GM12878 (cell line): ENCODE data around the gene REXO1. TPM values are rescaled to one million over a fixed set of nuclear protein-coding genes. Genes with fewer than 3 reads are reported as not detected.
A peak's percentile ranks its signal among the peaks of the same experiment; 100 is the strongest.

Experiments
- ATAC-seq: fragments of 200-7000 bp; cut with Tn5 transposase; 3 replicates; pipeline ENCODE4 v1.9.1; 2020; ENCODE audit warnings: mild to moderate bottlenecking, moderate library complexity
- BruUV-seq: library from RNA; stranded (reverse); fragments of 400-500 nt; replicated peaks from 2 replicates; lab custom pipeline; 2021; lab: Mats Ljungman, UMichigan
- CTCF ChIA-PET: fragments of 300-600 bp; sonication (Branson Sonifier 250); formaldehyde crosslinking; extraction: SDS; loops from one replicate; lab custom pipeline; 2021; ENCODE audit warnings: inconsistent platforms; lab: Yijun Ruan, JAX
- POLR2A ChIA-PET: fragments of 350-600 bp; formaldehyde crosslinking; extraction: SDS; loops from one replicate; lab custom pipeline; 2021; ENCODE audit warnings: inconsistent platforms; lab: Charles Lee
- RAD21 ChIA-PET: fragments of 300-600 bp; sonication (Branson Sonifier 250); formaldehyde crosslinking; loops from one replicate; lab custom pipeline; 2023; ENCODE audit warnings: antibody characterized with exemption; ENCODE audit not compliant: unreplicated experiment; lab: Charles Lee
- SMC1A ChIA-PET: fragments of 300-600 bp; sonication (Branson Sonifier 250); formaldehyde crosslinking; loops from one replicate; lab custom pipeline; 2023; ENCODE audit not compliant: unreplicated experiment, uncharacterized antibody; lab: Charles Lee
- DNase-seq: peaks from one replicate; pipeline ENCODE4 v3.0.0-alpha.2; 2011; ENCODE audit warnings: low read depth, low spot score
- FAIRE-seq: peaks from 3 replicates; lab custom pipeline; 2011; peaks lifted over from hg19 to GRCh38; lab: Jason Lieb, UNC
- H2AFZ ChIP-seq: 2 replicates; pipeline ENCODE4 v1.6.0; 2011; ENCODE audit warnings: low read depth, low read length, control low read depth; ENCODE audit not compliant: control insufficient read depth
- H3K27ac ChIP-seq: 2 replicates; pipeline ENCODE4 v1.5.1; 2011; ENCODE audit warnings: control low read depth; ENCODE audit not compliant: control insufficient read depth, insufficient read depth
- H3K27me3 ChIP-seq, 2 experiments: replicated peaks in 1 of 2; 2 replicates each; pipeline versions ENCODE4 v1.6.0 to v1.6.1; 2011; ENCODE audit warnings: low read length in 1 of 2; ENCODE audit not compliant: control insufficient read depth in 2 of 2, insufficient read depth in 2 of 2
- H3K36me3 ChIP-seq, 2 experiments: 2 replicates each; pipeline ENCODE4 v1.5.1; 2011; ENCODE audit warnings: low read length in 1 of 2; ENCODE audit not compliant: control insufficient read depth in 2 of 2, insufficient read depth in 2 of 2
- H3K4me1 ChIP-seq: 2 replicates; pipeline ENCODE4 v1.6.1; 2011; ENCODE audit warnings: mild to moderate bottlenecking, low read length, moderate library complexity, mixed read lengths; ENCODE audit not compliant: control insufficient read depth, insufficient read depth
- H3K4me2 ChIP-seq: 2 replicates; pipeline ENCODE4 v1.6.0; 2011; ENCODE audit warnings: control low read depth; ENCODE audit not compliant: control insufficient read depth, insufficient read depth
- H3K4me3 ChIP-seq: fragments of 200-600 bp; sonication (generic); 2 replicates; pipeline ENCODE4 v1.5.1; 2016
- H3K79me2 ChIP-seq: 2 replicates; pipeline ENCODE4 v1.6.0; 2011; ENCODE audit warnings: low read length; ENCODE audit not compliant: control insufficient read depth, insufficient read depth
- H3K9ac ChIP-seq: 2 replicates; pipeline ENCODE4 v1.8.0; 2011; ENCODE audit warnings: low read length, control low read depth, mixed read lengths; ENCODE audit not compliant: control insufficient read depth, insufficient read depth
- H3K9me3 ChIP-seq: replicated peaks from 3 replicates; pipeline ENCODE4 v1.5.1; 2011; ENCODE audit warnings: mild to moderate bottlenecking, low read length; ENCODE audit not compliant: control insufficient read depth, insufficient read depth
- H4K20me1 ChIP-seq: 2 replicates; pipeline ENCODE4 v1.6.0; 2011; ENCODE audit not compliant: control insufficient read depth, insufficient read depth
- CEBPZ ChIP-seq: fragments of 150-350 bp; IDR thresholded peaks from 2 replicates; pipeline ENCODE4 v1.6.1; 2016; ENCODE audit warnings: low read depth, low read length
- RBBP5 ChIP-seq: fragments of 200-600 bp; sonication (generic); conservative IDR thresholded peaks from 2 replicates; pipeline ENCODE4 v1.6.1; 2016
- SPI1 ChIP-seq: IDR thresholded peaks from 2 replicates; pipeline ENCODE4 v1.6.1; 2011; ENCODE audit warnings: low read depth, mild to moderate bottlenecking, low read length, moderate library complexity, borderline replicate concordance; ENCODE audit not compliant: insufficient read depth
- SREBF2 ChIP-seq: IDR thresholded peaks from 2 replicates; pipeline ENCODE4 v1.6.1; 2012; ENCODE audit warnings: mild to moderate bottlenecking, low read length
- WGBS: methylation state at CpG from one replicate; pipeline ENCODE4 v1.1.6; 2016; ENCODE audit warnings: low lambda C conversion rate; ENCODE audit not compliant: insufficient replicate concordance, insufficient coverage; ENCODE audit errors: missing lambda C conversion rate; 5-methylcytosine and 5-hydroxymethylcytosine counted together
- in situ Hi-C: fragments of 300-500 bp; cut with MboI; formaldehyde crosslinking; loops from 9 replicates; pipeline ENCODE4 v1.14.3; 2018; ENCODE audit warnings: mixed read lengths
- intact Hi-C: fragments of 100-400 bp; cut with micrococcal nuclease; formaldehyde crosslinking; loops from one replicate; pipeline ENCODE4 v1.14.2; 2022; ENCODE audit not compliant: unreplicated experiment
- polyA plus RNA-seq, 11 experiments: library from polyadenylated mRNA; depleted of rRNA in 4 of 11; unstranded in 6 of 11; stranded (reverse) in 5 of 11; fragments of >200 nt; fragmentation: Nextera tagmentation in 4 of 11; fragmentation: Illumina TruSeq in 1 of 11; extraction: Ambion mirVana in 4 of 11; extraction: Trizol in 1 of 11; gene quantifications; 1 replicate in 1 of 11; 2 replicates in 10 of 11; pipeline versions ENCODE4 v1.2.1 to v1.2.3, GENCODE V29; 2011 to 2016; ENCODE audit warnings: inconsistent platforms in 2 of 11, missing spikeins in 2 of 11, low read depth in 1 of 11
- total RNA-seq, 4 experiments: library from RNA; depleted of rRNA in 3 of 4; stranded (reverse); fragments of >200 nt in 3 of 4; fragmentation: Illumina TruSeq in 1 of 4; extraction: Trizol in 1 of 4; gene quantifications; 2 replicates each; pipeline versions ENCODE4 v1.2.1 to v1.2.3, GENCODE V29; 2013 to 2021
- TF ChIP-seq, protein P1 (sequence below), 3 experiments: IDR thresholded peaks in 2 of 3; conservative IDR thresholded peaks in 1 of 3; 2 replicates each; pipeline ENCODE4 v1.5.1; 2011; ENCODE audit warnings: low read depth in 3 of 3, low read length in 3 of 3, mild to moderate bottlenecking in 3 of 3, control low read depth in 2 of 3, moderate library complexity in 2 of 3, inconsistent platforms in 1 of 3, mixed read lengths in 1 of 3; ENCODE audit not compliant: control insufficient read depth in 2 of 3, insufficient read depth in 1 of 3; ENCODE audit errors: extremely low read depth in 1 of 3
- TF ChIP-seq, protein P2 (sequence below): fragments of 450-650 bp; IDR thresholded peaks from 2 replicates; pipeline ENCODE4 v1.6.1; 2017; ENCODE audit warnings: low read depth, mild to moderate bottlenecking, moderate library complexity

REXO1 gene
- total and polyA plus RNA-seq, 10 of the 15 experiments (the other 5 are each of a cell fraction or from before 2014, with no cell fraction given): 0.03 to 45.2 (median 8.4) TPM

GRCh38 chr19:1861599-1862031, 13.3 kb upstream of the REXO1 start:
- in situ Hi-C loops: loop anchor here (25.0 kb wide), 1 partner anchor 1501 kb away; the partner anchor contains the start of gene NFIC
- Histone ChIP-seq H3K36me3 (no peaks in the 10 kb centered on the region), H3K4me1 (peaks cover 8% of the 10 kb centered on the region), H3K4me2 (peak overlapping the region; percentile 72), H3K9ac (peak overlapping the region; percentile 56), H3K27me3 (no peaks in the 10 kb centered on the region), H3K79me2 (peaks cover 63% of the 10 kb centered on the region), H3K27ac (peak overlapping the region; percentile 35; the same call in 1 of the 2 replicates), H2AFZ (no peak overlapping the region), H3K4me3 (peak overlapping the region; percentile 94), H4K20me1 (peaks cover 7% of the 10 kb centered on the region; the same call in 1 of the 2 replicates), H3K9me3 (no peaks in the 10 kb centered on the region)
- SMC1A ChIA-PET: no interaction called here
- CTCF ChIA-PET: no interaction called here
- TF ChIP-seq, protein P1, sequence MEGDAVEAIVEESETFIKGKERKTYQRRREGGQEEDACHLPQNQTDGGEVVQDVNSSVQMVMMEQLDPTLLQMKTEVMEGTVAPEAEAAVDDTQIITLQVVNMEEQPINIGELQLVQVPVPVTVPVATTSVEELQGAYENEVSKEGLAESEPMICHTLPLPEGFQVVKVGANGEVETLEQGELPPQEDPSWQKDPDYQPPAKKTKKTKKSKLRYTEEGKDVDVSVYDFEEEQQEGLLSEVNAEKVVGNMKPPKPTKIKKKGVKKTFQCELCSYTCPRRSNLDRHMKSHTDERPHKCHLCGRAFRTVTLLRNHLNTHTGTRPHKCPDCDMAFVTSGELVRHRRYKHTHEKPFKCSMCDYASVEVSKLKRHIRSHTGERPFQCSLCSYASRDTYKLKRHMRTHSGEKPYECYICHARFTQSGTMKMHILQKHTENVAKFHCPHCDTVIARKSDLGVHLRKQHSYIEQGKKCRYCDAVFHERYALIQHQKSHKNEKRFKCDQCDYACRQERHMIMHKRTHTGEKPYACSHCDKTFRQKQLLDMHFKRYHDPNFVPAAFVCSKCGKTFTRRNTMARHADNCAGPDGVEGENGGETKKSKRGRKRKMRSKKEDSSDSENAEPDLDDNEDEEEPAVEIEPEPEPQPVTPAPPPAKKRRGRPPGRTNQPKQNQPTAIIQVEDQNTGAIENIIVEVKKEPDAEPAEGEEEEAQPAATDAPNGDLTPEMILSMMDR (IDR thresholded peaks at IDR 0.05 in 2 of 3, conservative IDR thresholded peaks at IDR 0.05 in 1 of 3; ENCODE audit: control insufficient read depth in 2 of 3, extremely low read depth in 1 of 3, insufficient read depth in 1 of 3, low read depth in 3 of 3, low read length in 3 of 3): no peak
- TF ChIP-seq SPI1 (peak; percentile 2; the same call in 1 of the 2 replicates), RBBP5 (no peak), CEBPZ (no peak), SREBF2 (no peak)
- TF ChIP-seq, protein P2, sequence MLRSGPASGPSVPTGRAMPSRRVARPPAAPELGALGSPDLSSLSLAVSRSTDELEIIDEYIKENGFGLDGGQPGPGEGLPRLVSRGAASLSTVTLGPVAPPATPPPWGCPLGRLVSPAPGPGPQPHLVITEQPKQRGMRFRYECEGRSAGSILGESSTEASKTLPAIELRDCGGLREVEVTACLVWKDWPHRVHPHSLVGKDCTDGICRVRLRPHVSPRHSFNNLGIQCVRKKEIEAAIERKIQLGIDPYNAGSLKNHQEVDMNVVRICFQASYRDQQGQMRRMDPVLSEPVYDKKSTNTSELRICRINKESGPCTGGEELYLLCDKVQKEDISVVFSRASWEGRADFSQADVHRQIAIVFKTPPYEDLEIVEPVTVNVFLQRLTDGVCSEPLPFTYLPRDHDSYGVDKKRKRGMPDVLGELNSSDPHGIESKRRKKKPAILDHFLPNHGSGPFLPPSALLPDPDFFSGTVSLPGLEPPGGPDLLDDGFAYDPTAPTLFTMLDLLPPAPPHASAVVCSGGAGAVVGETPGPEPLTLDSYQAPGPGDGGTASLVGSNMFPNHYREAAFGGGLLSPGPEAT: no peak
- RAD21 ChIA-PET: no interaction called here
- WGBS: 25% methylated on average over 21 of the region's 23 CpGs
- intact Hi-C loops: no loop called here
- FAIRE-seq: no peak
- POLR2A ChIA-PET: interaction anchor here (1.2 kb wide), 1 partner anchor 15 kb away, joined by 3 read pairs; no protein-coding TSS in a partner anchor
- no TSS peak for BruUV-seq
- ATAC-seq: no peak
- no peak for DNase-seq
